GM18499 (cell line): ENCODE results near the gene AGBL5.
"Not testable (repeated sequence)": the region's sequence is repeated elsewhere in the genome, so short reads cannot be mapped to it uniquely, and the experiment has no call there.

ENCODE experiments used
- ATAC-seq: cut with Tn5 transposase; IDR thresholded peaks from one replicate; pipeline ENCODE4 v1.9.1; 2021; ENCODE audit warnings: moderate number of reproducible peaks; ENCODE audit not compliant: insufficient read depth, unreplicated experiment

Gene AGBL5

DNA sequence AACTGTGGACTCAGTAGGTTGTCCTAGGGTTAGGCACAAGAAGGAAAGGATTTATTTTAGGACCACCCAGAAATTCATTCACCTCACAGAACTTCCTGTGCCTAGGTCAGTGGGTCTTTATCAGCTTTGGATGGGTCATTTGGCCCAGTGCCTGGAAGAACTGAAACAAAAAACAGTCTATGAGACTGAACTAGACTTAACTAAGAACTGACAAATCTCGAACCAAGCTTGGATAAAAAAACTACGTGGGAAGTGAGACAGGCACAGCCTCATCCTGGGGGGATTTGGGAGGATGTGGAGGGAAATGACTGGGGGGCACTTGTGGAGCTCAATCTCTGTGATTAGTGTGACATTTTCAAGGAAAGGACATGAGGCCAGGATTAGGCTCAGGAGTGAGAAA lies 22.3 kb downstream of the AGBL5 start:
- no peak for ATAC-seq

DNA sequence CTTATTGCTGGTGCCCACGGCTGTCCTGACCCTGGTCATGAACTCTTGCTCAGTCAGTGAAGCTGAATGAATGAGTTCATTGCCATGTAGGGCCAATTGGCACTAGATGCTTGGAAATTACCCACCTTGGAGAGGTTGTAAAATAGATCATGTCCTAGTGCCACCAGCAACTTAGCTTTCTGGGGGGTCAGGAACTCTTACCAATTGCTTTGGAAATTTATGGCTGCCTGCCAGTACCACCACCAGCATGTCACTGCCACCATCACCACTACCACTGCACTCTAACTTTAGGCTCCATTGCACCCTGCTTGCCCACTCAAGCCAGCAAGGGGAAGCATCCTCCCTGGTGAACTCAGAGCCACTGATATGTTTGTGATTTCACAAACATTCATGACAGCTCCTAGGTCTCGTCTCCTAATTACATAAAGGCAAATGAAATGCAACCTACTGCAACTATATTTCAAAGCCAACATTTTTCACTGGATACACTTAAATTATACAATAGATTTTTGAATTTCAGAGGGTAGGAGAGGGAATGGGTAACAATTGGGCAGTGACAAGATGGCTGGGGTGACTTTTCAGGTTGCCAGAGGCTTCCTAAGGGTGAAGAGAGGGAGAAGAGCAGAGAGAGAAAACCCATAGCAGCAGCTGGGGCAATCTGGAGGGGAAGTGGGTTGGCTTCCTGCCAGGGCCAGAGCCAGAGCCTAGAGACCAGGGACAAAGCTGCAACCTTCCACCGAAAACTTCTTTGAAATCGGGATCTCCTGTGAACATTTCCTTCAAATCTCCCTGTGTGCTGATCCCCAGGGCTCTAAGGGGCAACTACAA lies 23.5 kb downstream of the AGBL5 start:
- no peak for ATAC-seq

DNA sequence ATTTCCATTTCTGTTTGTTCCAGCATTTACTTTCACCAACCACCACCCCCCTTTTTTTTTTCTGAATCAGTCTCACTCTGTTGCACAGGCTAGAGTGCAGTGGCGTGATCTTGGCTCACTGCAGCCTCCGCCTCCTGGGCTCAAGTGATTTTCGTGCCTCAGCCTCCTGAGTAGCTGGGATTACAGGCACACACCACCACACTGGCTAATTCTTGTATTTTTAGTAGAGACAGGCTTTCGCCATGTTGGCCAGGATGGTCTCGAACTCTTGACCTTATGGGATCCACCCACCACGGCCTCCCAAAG lies 24.1 kb downstream of the AGBL5 start:
- ATAC-seq: not testable (repeated sequence)

DNA sequence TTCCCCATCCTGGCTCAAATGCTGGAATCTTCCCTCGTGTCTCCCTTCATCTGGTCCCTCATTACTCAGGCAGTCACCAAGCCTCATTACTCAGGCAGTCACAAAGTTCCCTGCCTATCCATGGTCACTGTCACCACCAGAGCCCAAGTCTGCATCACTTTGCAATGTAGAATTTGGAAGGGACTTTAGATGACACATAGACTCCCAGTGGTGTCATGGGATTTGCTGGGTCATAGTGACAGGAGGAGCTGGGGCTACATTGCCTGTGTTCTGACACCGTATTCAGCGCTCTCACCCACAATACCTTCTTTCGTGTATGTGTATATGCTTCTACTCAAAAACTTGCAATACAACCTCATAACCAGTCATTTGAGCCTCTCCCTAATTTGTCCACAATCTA lies 24.9 kb downstream of the AGBL5 start:
- no peak for ATAC-seq

DNA sequence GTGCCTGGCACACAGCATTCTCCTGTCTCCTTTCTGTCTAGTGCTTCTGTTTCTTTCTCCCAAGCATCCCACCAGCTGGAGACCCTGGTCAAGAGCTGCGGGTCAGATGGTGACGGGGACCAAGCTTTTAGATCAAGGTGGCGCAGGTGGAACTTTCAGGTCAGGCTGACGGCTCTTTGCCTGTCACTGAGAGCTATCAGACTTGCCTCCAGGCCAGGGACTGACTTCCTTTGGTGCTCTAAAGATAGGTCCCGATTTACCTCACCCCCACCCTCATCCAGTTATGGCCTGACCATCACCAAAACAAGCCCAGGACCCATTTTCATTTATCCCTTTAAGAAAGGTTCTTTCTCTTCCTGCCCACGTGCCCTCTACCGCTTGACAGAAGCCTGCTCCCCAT lies 25.8 kb downstream of the AGBL5 start:
- ATAC-seq: no peak

DNA sequence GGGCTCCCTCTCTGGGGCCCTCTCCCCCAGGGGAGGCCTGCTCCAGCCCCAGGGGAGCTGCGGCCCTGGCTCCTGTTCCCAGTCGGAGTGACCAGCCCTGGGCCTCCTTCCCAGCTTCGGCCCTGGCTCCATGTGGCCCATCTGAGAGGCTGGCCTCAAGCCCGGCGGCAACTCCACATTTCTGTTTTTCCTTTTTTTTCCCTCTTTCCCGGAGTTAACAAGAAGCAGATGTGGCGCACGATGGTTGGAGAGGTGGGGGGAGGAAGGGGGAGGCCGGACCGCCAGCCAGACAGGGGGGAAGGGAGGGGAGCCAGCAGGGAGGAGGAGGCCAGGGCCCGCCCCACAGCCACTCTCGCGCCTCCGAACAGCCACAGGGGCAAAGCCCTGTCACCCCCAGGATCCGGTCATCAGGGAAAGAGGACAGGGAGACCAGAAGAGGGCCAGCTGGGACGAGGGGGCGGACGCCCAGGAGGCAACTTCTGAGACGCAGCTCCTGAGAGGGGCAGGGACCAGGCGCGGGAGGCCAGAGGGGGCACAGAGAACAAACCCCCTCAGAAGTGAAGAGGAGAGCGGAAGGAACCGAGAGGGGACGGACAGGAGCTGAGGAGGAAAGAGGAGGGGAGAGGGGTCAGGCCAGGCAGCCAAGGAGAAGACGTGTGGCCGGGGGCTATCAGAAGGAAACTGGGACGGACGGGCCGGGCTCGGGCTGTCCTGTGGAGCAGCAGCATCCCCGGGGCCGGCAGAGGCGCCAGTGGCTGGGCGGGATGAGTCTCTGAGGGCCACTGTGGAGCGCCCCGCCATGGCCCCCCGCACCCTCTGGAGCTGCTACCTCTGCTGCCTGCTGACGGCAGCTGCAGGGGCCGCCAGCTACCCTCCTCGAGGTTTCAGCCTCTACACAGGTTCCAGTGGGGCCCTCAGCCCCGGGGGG lies 27.1 kb downstream of the AGBL5 start, which contains the start of gene EMILIN1:
Gene EMILIN1, plus strand, starts transcription at position 349 of the 928 bp plus-strand sequence. Its CDS starts 451 bp downstream, at position 800.
- ATAC-seq: no peak

DNA sequence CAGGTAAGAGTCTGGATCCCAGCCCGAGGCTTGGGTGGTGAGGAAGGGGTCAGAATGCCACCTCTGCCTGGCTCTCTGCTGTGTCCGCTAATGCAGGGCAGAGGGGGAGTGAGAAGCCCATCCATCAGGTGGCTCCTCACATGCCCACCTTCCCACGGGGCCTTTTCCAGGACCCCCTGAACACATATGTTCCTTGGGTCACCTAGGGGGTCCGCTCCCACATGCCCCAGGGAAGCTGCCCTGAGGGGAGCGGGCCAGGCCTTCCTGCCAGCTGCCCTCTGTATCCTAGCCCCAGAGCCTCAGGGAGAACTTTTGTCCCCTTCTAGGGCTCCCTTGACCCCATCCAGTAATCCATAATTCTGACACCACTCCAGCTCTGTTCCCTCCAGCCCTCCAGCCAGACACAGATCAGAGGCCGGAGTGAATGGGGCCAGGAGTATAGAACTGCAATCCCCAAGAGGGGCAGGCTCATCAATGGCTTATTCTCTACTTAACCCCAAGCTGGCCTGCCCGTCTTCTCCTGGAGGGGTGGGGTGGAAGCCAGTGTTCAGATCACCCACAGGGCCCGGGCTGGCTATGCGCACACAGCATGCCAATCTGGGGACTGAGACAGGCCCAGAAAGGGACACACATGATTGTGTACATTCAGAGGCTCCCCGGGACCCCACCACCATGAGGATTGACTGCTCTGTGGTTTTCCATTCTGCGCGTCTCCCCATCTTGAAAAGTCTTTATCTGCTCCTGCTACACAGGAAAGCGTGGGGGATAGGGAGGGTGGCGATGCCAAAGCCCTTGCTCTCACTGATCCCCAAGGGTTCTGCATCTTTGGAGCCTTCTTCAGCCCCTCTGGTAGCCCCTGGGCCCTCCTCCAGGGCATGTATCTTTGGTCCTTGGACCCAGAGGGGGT lies 28.0 kb downstream of the AGBL5 start:
- no peak for ATAC-seq

DNA sequence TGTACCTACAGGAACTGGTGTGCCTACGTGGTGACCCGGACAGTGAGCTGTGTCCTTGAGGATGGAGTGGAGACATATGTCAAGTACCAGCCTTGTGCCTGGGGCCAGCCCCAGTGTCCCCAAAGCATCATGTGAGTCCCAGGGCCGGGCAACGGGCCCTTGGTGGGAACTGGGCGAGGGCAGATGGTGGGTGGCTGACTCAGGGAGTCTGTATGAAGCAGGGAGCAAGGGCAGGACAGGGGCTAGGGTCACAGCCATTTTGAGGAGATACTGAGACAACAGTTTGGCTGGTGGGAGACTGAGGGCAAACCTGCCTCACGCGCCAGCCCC lies 28.6 kb downstream of the AGBL5 start:
- no peak for ATAC-seq

DNA sequence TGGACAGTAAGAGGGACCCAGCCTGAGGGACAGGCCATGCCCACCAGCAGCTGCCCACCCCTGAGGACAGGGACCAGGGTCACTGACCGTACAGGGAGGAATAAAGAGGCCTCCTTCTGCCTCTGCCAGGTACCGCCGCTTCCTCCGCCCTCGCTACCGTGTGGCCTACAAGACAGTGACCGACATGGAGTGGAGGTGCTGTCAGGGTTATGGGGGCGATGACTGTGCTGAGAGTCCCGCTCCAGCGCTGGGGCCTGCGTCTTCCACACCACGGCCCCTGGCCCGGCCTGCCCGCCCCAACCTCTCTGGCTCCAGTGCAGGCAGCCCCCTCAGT lies 29.1 kb downstream of the AGBL5 start:
- no peak for ATAC-seq

DNA sequence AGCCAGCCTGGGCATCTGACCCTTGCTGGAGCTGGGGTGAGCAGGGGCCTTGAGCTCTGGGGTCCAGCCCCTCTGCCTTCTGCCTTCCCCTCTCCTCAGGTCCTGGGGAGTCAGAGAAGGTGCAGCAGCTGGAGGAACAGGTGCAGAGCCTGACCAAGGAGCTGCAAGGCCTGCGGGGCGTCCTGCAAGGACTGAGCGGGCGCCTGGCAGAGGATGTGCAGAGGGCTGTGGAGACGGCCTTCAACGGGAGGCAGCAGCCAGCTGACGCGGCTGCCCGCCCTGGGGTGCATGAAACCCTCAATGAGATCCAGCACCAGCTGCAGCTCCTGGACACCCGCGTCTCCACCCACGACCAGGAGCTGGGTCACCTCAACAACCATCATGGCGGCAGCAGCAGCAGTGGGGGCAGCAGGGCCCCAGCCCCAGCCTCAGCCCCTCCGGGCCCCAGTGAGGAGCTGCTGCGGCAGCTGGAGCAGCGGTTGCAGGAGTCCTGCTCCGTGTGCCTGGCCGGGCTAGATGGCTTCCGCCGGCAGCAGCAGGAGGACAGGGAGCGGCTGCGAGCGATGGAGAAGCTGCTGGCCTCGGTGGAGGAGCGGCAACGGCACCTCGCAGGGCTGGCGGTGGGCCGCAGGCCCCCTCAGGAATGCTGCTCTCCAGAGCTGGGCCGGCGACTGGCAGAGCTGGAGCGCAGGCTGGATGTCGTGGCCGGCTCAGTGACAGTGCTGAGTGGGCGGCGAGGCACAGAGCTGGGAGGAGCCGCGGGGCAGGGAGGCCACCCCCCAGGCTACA lies 30.7 kb downstream of the AGBL5 start:
- ATAC-seq: no peak

DNA sequence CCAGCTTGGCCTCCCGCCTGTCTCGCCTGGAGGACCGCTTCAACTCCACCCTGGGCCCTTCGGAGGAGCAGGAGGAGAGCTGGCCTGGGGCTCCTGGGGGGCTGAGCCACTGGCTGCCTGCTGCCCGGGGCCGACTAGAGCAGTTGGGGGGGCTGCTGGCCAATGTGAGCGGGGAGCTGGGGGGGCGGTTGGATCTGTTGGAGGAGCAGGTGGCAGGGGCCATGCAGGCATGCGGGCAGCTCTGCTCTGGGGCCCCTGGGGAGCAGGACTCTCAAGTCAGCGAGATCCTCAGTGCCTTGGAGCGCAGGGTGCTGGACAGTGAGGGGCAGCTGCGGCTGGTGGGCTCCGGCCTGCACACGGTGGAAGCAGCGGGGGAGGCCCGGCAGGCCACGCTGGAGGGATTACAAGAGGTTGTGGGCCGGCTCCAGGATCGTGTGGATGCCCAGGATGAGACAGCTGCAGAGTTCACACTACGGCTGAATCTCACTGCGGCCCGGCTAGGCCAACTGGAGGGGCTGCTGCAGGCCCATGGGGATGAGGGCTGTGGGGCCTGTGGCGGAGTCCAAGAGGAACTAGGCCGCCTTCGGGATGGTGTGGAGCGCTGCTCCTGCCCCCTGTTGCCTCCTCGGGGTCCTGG lies 31.4 kb downstream of the AGBL5 start:
- ATAC-seq: no peak

DNA sequence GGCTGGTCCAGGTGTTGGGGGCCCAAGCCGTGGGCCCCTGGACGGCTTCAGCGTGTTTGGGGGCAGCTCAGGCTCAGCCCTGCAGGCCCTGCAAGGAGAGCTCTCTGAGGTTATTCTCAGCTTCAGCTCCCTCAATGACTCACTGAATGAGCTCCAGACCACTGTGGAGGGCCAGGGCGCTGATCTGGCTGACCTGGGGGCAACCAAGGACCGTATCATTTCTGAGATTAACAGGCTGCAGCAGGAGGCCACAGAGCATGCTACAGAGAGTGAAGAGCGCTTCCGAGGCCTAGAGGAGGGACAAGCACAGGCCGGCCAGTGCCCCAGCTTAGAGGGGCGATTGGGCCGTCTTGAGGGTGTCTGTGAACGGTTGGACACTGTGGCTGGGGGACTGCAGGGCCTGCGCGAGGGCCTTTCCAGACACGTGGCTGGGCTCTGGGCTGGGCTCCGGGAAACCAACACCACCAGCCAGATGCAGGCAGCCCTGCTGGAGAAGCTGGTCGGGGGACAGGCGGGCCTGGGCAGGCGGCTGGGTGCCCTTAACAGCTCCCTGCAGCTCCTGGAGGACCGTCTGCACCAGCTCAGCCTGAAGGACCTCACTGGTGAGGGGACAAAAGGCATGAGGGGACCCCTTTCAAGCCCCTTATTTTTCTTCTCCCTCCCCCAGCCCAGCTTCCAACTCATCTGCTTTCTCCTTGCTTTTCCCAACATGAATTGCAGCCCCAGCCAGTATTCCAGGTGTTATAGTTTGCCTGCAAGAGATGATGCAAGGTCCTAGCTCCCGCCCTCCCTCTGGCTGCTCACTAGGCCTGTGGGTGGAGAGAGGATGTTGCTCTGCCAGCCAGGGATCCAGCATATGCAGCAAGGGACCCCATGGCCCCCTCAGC lies 32.2 kb downstream of the AGBL5 start:
- ATAC-seq: no peak

DNA sequence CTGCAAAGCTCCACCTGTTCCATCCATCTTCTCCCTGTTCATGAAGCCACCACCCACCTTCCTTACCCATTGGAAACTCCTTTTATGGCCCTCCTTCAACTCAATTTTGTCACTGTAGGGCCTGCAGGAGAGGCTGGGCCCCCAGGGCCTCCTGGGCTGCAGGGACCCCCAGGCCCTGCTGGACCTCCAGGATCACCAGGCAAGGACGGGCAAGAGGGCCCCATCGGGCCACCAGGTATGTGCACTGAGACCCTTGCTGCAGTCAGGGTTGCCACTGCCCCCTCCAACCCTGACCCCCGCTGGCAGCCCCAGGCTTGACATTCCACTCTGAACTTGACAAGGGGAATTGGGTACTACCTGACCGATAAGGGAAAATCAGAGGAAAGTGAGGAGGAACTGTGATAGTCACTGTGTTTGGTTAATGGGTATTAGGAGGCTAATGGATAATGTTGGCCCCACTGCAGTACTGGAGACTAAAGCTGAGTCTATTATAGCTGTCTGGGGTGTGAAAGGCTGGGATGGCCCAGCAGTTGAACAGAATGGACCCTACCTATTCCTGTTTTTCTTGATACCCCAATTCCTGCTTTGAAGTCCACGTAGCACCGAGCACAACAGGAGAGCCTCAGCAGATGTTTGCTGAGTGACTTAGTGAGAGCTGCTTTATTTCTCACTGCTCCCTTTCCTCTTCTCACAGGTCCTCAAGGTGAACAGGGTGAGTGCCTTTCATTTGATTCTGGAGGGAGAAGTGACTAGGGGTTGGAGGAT lies 33.0 kb downstream of the AGBL5 start:
- no peak for ATAC-seq

DNA sequence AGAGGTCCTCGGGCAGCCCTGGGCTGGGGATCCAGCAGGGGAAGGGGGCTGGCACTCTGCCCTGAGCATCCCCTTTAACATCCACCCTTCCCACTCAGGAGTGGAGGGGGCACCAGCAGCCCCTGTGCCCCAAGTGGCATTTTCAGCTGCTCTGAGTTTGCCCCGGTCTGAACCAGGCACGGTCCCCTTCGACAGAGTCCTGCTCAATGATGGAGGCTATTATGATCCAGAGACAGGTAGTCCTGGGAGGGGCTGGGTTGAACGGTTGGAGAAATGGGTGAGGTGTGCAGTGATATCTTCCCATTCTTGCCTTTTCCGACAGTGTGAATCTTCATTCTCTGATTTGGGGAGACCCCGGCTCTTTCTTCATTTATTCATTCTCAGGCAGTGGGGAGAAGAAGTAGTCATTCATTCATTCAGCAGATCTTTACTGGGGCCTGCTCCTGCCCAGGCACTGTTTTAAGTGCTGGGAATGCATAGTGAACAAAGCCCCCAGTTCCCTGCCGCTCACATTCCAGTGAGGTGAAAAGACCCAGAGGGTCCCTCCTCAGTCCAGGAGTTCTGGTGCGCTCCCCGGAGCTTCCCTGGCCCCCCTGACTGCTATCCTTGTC lies 33.7 kb downstream of the AGBL5 start:
- ATAC-seq: no peak

DNA sequence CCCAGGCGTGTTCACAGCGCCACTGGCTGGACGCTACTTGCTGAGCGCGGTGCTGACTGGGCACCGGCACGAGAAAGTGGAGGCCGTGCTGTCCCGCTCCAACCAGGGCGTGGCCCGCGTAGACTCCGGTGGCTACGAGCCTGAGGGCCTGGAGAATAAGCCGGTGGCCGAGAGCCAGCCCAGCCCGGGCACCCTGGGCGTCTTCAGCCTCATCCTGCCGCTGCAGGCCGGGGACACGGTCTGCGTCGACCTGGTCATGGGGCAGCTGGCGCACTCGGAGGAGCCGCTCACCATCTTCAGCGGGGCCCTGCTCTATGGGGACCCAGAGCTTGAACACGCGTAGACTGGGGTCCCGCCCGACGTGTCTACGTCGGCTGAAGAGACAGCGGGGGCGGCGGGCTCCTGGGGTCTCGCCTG lies 34.2 kb downstream of the AGBL5 start:
- ATAC-seq: no peak

DNA sequence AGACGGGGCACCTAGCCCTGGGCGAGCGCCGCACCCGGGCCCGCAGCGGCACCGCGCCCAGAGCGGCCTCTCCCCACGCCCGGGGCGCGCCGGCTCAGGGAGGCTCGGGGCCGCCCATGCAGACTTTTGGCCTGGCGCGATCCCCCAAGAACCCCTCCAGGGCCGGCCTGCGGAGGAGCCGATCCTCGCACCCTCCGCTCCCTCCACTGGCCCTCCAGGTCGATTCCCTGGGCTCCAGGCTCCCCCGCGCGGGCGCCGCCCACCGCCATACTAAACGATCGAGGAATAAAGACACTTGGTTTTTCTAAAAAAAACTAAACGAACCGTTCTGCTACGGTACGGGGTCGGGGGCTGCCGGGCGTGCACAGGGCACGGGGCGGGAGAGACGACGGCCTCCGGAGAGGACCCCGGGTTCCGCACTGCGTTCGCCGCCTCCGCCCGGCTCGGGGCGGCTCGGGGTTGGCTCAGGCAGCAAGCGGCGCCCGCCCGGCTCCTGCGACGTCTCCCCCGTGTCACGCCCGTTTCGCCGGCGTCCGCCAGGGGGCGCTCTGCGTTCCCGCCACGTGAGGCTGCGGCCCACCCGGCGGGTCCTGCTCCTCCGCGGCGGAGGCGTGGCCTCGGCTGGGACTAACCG lies 34.7 kb downstream of the AGBL5 start:
- ATAC-seq: peak; percentile 37
